ENCODE measurements around the gene TTC28.
"Not testable (repeated sequence)": the region's sequence is repeated elsewhere in the genome, so short reads cannot be mapped to it uniquely, and the experiment has no call there.

The TTC28 gene

DNA sequence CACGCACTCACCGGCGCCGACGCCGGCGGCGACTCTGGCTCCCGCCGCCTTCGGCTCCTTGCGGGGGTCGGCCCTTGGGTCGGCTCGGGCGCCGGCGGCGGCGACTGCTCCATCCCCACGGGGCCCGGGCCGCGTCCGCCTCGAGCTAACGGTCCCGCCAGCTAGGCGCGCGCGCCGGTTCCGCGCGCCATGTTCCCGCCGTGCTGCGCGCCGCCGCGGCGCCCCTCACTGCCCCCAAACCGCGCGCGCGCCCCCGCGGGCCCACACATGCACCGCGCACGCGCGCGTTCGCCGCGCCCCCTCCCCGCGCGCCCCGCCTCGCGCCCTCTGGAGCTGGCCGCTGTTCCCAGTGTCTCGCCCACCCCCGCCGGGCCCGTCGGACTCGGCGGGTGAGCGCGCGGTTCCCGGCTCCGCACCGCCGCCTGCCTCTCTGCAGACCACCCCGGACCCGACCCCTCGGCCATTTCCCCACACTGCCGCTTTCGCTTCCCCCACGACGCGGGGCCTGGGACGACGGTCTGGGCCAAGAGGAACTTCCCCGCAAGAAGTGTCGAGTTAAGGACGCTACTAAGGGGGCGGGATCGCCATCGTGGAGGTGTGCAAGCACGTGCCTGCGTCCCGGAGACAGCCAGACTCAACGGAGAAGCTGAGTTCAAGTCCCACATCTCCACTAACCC is at the start of gene TTC28:
Gene TTC28 (minus strand): TSS at position 230 of the 677 bp plus-strand sequence. CDS start 117 bp downstream, at position 113.
- not testable (repeated sequence) for DNase-seq (ENCODE audit: low read depth, low spot score)

DNA sequence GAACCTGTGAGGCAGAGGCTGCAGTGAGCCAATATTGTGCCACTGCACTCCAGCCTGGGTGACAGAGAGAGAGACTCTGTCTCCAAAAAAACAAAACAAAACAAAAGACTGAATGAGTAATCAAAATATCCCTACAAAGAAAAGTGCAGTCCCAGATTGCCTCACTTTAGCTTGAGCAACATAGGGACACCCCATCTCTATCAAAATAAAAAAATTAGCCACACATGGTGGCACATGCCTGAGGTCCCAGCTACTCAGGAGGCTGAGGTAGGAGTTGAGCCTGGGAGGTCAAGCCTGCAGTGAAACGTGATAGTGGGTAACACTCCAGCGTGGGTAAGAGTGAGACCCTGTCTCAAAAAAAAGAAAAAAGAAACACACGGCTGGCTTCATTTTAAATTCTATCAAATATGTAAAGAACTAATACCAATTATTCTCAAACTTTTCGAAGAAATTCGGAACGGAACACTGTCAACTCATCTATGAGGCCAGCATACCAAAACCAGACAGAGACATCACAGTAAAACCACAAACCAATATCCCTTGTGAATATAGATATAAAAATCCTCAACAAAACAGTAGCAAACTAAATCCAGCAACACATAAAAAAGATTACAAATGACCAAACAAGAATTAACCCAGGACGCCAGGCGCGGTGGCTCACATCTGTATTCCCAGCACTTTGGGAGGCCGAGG is 49.1 kb upstream of the TTC28 start:
- DNase-seq (ENCODE audit: low read depth, low spot score) = no peak

DNA sequence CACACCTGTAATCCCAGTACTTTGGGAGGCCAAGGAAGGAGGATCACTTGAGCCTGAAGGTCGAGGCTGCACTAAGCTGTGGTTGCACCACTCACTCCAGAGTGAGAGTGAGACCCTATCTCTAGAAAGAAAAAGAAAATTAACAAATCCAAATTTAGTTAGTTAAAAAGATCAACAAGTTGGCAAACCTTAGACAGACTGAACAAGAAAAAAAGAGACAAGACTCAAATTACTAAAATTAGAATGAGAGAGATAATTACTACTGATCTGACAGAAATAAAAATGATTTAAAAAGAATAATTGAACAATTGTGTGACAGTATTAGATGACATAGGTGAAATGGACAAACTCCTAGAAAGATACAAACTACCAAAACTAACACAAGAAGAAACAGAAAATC is 48.4 kb upstream of the TTC28 start:
- DNase-seq (ENCODE audit: low read depth, low spot score) = no peak

DNA sequence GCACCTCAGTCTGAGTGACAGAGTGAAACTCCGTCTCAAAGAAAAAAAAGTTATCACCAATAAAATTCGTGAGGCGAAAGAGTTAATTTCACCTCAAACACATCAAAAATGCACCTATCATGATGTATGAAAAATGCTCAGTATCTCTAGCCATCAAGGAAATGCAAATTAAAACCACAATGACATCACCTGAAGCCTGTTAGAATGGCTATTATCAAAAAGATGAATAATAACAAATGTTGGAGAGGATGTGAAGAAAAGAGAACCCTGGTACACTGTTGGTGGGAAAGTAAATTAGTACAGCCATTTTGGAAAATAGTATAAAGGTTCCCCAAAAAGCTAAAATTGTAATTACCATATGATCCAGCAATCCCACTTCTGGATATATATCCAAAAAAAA is 38.4 kb upstream of the TTC28 start:
- DNase-seq (ENCODE audit: low read depth, low spot score) = no peak

DNA sequence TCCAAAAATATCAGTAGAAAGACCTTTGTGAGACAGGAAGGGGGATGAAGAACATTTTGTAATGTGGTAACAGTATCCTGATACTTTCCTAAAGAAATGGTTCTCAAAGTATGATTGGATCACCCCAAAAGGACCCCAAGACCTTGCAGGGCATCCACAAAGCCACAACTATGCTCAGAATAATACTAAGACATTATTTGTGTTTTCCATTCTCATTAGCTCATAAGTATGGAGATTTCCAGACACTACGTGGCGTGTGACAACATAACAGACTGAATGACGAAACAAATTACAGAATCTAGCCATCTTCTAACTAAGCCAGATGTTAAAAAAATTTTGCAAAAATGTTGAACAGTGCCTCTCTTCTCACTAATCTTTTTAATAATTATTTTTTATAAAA is 37.0 kb upstream of the TTC28 start:
- DNase-seq (ENCODE audit: low read depth, low spot score) = no peak

DNA sequence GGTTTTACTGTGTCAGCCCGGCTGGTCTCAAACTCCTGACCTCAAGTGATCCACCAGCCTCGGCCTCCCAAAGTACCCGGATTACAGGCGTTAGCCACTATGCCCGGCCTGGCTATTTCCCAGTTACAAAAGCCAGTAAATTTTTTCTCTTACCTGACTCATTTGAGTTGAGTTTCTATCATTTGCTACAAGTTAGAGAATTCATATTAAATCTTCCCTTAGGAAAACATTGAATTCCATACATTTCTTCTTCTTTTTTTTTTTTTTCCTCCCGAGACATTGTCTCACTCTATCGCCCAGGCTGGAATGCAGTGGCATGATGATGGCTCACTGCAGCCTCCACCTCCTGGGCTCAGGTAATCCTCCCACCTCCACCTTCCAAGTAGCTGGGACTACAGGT is 36.0 kb upstream of the TTC28 start:
- no peak for DNase-seq (ENCODE audit: low read depth, low spot score)

DNA sequence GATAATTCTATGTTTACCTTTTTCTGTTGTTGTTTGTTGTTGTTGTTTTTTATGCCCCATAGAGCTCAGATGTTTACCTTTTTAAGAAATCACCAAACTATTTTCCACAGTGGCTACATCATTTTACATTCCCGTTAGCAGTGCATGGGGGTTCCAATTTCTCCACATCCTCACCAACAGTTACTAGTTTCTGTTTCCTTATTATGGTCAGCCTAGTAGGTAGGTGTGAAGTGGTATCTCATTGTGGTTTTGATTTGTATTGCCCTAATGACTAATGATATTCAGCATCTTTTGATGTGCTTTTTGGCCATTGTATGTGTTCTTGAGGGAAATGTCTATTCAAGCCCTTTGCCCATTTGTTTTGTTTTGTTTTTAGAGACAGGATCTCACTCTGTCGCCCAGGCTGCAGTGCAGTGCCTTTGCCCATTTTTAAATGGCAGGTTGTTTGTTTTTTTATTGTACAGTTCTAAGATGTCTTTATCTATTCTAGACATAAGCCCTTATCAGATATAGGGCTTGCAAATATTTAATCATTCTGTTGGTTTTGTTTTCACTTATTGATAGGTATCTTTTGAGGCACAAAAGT is 34.5 kb upstream of the TTC28 start:
- DNase-seq (ENCODE audit: low read depth, low spot score) = no peak

DNA sequence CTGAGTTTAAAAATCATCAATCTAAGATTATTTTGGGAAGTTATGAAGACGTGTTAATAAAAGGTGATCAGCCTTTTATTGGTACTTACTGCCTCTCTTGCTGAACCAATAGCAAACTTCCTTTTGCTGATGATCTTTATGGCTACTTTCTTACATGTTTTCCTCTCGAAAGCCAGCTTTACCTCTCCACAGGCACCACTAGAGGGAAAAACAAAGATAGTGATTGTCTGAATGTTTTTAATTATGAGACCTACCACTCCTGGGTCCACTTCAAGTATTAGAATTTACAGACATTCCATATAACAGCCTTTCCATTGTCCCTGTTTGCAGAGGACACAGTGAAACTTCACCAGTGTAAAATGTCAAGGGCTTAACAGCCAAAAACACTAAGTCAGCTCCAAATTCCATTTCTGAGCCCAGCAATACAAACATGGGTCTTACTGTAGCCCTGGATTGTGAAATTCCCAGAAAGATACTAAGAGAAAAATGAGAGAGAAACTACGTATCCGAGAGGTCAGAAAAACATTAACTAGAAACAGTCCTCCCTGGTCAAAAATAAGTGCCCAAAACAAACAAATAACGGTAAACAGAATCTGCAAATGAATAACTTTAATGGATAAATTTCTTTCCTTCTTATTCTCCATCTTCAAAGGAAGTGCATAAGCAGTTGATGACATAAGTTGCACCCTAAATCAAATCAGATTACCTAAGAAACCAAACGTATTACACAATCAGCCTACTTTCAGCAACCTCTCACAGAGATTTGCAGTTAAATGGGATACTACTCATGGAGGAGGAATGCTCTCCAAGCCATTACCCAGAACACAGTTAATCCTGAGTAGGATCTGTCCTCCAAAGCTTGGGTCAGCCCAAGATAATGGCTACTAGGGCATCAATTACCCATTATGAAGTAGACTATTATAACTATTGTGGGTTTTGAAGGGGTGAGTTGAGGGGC is 32.5 kb upstream of the TTC28 start:
- no peak for DNase-seq (ENCODE audit: low read depth, low spot score)

DNA sequence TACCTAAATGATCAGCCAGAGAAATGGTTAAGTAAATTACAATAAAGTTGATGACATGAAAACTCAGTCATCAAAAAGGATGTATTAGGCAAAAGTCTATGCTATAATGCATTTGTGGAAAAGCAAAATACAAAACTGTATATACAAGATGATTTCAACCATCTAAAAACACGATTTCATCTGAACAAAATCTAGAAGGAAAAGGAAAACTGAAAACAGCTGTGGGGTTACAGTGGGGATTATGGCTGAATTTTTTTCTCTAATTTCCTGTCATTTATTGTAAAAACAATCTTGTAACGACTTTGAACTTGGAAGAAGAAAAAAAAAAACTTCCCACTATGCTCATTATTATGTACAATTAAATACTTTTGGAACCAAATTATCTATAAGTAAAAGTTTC is 31.7 kb upstream of the TTC28 start:
- no peak for DNase-seq (ENCODE audit: low read depth, low spot score)

DNA sequence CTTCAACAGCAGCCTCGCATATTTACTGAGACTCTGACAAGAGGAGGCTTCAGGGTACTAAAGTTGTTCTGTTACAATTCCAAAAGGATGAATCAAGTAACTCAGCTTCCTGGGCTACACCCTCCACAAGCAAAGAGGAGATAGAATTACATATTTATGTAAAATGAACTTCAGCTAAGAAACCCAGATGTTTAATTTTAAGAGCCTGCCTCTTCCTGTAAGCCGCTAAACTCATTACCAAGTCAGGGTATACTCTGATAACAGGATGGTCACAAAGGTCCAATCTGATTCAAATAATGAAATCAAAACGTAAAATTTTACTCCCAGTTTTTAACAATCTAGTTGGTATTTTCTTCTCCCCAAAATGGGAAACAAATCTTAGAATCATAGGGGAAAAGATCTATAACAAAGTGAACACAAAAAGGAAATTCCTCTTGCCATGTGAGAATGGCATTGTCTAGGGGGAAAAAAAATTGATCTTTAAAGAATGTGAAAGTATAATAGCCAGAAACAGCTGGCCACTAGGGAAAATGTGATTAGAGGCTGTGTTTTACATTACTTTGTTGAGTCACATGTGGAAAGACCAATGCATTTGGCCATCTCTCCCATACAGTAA is 31.0 kb upstream of the TTC28 start:
- DNase-seq (ENCODE audit: low read depth, low spot score) = no peak

DNA sequence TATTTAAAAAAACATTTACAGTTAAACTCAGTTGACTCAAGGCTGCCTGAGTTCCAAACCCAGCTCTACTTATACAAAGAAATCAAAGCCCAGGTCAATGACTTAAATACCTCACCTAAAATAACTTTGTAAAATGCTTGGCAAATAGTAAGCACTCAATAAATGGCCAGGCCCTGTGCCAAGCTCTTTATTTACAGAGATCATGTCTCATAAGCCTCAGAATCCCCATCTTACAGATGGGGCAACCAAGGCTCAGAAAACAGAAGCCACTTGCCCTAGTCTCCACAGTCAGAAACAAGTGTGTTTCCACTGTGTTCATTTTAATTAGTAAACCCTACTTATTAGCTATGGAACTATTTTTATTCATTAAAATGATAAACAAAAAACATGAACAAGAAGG is 30.5 kb upstream of the TTC28 start:
- no peak for DNase-seq (ENCODE audit: low read depth, low spot score)

DNA sequence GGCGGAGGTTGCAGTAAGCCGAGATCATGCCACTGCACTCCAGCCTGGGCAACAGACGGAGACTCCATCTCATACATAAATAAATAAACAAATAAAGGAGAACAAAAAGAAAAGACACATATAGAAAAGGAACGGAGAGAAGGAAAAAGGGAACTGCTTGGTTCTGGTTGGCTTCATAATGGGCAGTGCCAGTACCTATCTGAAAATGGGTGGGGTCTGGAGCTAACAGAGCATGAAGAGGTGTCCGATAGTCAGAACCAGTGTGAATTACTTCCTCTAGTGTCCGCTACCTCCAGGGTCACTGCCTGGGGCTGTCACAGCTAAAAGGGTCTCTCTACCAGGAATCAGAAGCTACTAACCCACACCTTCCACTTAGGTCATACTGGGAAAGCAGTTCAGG is 27.2 kb upstream of the TTC28 start:
- no peak for DNase-seq (ENCODE audit: low read depth, low spot score)

DNA sequence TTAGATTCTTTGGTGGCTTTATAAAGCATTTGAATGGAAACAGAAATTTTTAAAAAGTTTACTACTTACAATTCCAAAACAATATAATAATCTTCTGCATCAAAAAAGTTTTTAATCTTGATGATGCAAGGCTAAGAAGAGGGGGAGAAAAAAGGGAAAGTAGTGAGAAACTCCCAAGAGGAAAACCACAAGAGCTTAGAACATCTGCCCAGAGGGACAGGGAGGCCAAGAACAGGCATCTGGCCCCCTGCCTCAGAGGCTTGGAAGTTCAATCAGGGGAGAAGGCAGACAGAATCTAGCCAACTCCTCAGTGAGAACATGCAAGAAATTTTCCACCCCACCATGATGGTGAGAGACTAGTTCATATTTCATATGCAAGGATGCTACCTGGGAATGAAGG is 23.8 kb upstream of the TTC28 start:
- no peak for DNase-seq (ENCODE audit: low read depth, low spot score)

DNA sequence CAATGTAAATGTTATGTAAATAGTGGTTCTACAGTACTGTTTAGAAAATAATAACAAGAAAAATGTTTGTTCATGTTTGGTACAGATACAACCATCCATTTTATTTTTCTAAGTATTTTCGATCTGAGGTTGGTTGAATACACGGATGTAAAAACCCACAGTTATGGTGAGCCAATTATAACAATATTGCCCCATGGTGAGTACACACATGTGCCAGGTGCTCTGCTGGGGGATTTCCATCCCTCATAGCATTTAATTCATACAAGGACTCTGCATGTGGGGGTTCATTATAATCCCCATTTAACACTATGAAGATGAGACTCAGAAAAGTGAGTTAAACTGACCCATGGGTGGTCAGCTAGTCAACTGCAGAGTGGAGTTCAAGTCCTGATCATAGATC is 23.3 kb upstream of the TTC28 start:
- DNase-seq (ENCODE audit: low read depth, low spot score) = no peak

DNA sequence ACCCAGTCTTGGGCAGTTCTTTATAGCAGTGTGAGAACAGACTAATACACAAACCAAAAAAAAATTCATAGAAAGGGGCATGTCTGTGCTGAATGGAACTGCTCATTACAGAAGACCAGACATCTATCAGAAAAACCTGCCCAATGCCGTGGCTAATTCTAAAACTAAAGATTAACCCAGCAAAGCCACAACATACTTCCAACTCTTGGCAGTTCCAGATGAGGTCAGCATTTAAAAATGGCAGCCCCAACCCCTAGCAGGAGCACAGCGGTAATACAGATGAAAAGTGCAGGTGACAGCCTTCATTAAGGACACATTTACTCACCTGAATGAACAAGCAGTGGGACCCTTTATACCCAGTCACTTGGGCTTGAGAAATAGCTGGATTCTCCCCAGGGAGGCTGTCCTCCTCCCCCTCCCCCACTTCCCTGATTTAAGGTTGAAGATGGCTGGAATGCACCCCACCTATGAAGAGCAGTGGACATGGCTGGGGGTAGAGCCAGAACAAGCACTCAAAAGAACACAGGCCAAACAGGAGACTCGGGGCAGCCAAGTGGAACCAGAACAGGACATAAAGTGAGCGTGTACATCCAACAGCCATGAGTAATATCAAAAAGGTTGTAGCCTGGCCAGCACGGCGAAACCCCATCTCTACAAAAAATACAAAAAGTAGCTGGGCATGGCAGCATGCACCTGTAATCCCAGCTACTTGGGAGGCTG is 13.6 kb upstream of the TTC28 start:
- not testable (repeated sequence) for DNase-seq (ENCODE audit: low read depth, low spot score)

DNA sequence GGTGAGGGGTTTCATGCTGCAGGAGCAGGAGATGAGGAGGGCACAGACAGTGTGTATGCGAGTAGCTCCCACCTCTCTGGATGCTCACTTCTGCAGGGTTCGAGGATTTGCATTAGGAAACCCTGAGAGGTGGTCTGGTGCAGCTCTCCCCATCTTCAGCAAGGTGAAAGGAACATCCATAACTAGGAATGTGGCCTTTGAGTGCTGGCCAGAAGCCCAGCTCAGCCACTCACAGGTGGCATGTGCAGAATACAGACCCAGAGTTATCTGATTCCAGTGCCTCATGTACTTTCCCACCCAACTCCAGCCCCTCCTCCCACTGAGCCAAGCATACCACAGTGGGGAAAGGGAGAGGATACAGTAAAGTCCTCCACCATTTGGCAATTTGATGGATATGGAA is 10.2 kb upstream of the TTC28 start:
- not testable (repeated sequence) for DNase-seq (ENCODE audit: low read depth, low spot score)

DNA sequence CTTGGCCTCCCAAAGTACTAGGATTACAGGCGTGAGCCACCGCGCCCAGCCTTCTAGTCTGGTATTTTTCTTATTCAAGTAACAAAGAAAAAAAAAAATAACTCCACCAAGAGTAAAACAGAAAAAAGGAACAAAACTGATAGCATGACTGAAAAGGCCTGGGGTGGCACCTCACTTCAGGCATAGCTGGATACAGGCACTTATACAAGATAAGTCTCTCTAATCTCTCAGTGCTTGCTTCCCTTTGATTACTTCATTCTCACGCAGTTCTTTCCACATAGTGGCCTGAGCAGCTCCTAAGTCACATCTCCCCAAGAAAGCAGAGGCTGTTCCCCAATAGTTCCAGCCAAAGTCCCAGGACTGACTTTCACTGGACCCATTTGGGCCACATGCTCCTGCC is 3.3 kb upstream of the TTC28 start:
- not testable (repeated sequence) for DNase-seq (ENCODE audit: low read depth, low spot score)

DNA sequence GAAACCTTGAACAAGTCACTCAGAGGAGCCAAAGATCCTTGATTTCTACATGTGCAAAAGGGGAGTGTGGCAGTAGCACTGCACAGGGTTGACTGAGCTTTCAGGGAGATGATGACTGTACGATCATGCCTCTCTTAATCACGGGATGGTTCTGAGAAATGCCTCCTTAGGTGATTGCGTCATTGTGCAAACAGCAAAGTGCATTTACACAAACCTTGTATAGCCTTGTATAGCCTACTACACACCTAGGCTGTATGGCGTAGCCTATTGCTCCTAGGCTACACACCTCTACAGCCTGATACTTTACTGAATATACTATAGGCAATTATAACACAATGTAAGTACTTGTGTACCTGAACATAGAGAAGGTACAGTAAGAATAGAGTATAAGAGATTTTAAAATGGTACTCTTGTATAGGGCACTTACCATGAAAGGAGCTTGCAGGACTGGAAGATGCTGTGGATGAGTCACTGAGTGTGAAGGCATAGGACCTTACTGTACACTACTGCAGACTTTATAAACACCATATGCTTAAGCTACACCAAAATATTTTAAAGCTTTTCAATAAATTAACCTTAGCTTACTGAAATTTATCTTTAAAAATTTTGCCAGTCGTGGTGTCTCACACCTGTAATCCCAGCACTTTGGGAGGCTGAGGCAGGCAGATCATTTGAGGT is 1.3 kb upstream of the TTC28 start:
- not testable (repeated sequence) for DNase-seq (ENCODE audit: low read depth, low spot score)

DNA sequence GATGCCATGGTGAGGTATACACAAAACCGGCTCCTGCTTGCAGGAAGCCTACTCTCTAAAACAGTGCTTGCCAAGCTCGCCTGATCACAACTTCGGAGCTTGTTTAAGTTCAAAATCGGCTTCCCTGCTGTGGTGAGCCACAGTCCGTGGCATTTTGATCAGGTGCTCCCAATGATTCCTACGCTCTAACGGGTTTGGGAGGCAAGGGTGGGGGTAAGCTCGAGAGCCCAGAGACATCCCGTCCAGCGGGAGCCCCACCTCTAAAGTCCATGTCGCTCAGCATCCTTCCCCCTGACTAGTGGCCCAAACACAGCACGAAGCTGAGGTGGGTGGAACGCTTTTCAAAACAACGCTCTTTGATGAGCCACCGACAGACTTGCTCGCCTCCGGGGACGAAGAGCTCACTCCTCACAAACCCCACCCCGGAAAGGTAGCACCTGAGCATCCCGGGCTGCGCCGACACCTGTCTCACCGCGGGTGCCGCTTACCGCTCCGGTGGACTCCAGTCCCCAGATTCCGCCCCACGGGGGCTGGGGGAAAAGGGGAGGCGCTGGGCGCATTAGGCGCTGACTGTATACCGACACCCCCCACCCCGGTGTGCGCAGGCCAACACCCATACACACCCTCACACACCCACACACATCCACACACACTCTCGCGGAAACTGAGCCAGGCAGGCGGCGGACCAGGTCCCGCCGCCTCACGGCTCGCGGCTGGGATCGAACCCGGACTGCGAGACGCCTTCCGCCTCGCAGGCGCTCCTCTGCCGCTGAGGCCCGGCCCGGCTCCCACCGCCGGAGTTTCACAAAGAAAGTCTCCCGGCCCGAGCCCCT is 646 bp downstream of the TTC28 start:
- not testable (repeated sequence) for DNase-seq (ENCODE audit: low read depth, low spot score)
